ENCODE measurements around the gene ARMC3. TPM values are rescaled to one million over a fixed set of nuclear protein-coding genes. Genes with fewer than 3 reads are reported as not detected.

Gene ARMC3
- total RNA-seq, 1 experiment from 2014 or later: 0.09 TPM

GRCh38 chr10:22993314-22993713 lies 65.5 kb downstream of the ARMC3 start:
- Histone ChIP-seq H3K56ac (ENCODE audit: insufficient read length, low read depth, low read length) (no peak overlapping the region), H3K23me2 (ENCODE audit: insufficient read length, low read depth, low read length, poor library complexity, severe bottlenecking) (no peaks in the 10 kb centered on the region), H3K23ac (ENCODE audit: insufficient read length, low read depth, low read length) (no peak overlapping the region), H3K18ac (ENCODE audit: insufficient read length, low read depth, low read length) (no peak overlapping the region), H2AK5ac (ENCODE audit: insufficient read length, low read length) (no peak overlapping the region), H3K9ac (ENCODE audit: extremely low read depth, insufficient read length, low read length) (no peak overlapping the region), H3K79me2 (ENCODE audit: insufficient read depth, low read length) (no peaks in the 10 kb centered on the region), H2BK120ac (ENCODE audit: low read depth, low read length, poor library complexity, severe bottlenecking) (no peak overlapping the region), H4K20me1 (ENCODE audit: control insufficient read depth, insufficient read depth, insufficient read length) (no peaks in the 10 kb centered on the region), H2BK12ac (ENCODE audit: insufficient read length, low read depth, low read length) (no peak overlapping the region), H2AFZ (ENCODE audit: low read length) (no peak overlapping the region), H3K4ac (ENCODE audit: low read depth, low read length) (no peak overlapping the region), H2BK15ac (ENCODE audit: low read depth, low read length) (no peak overlapping the region), H4K5ac (ENCODE audit: insufficient read length, low read depth, low read length) (no peak overlapping the region), H4K8ac (replicated peaks; ENCODE audit: insufficient read length, low read depth, low read length) (no peak overlapping the region), H2BK20ac (ENCODE audit: low read depth, low read length, poor library complexity, severe bottlenecking) (no peak overlapping the region), H3K27me3 (ENCODE audit: insufficient read depth, low read length) (no peaks in the 10 kb centered on the region), H3K9me3 (ENCODE audit: control insufficient read depth, low read depth, low read length) (no peaks in the 10 kb centered on the region), H3K4me1 (ENCODE audit: insufficient read depth, low read length) (no peaks in the 10 kb centered on the region), H3K79me1 (ENCODE audit: insufficient read depth, low read depth, low read length, poor library complexity, severe bottlenecking) (no peaks in the 10 kb centered on the region), H3K4me2 (ENCODE audit: insufficient read depth, insufficient read length, low read length) (no peak overlapping the region), H3K14ac (ENCODE audit: insufficient read depth, low read length) (no peak overlapping the region), H3T11ph (ENCODE audit: low read length) (no peak overlapping the region), H4K91ac (ENCODE audit: insufficient read length, low read depth, low read length) (no peak overlapping the region), H2BK5ac (ENCODE audit: insufficient read length, low read length) (no peak overlapping the region), H3K27ac (ENCODE audit: insufficient read length, low read depth, low read length) (no peak overlapping the region)
- no peak for TF ChIP-seq CTCF (conservative IDR thresholded peaks at IDR 0.05)
- DNase-seq: no peak
- Mint-ChIP-seq H3K4me1 (peaks cover 5 to 7% of the 10 kb centered on the region in 2 experiments), H3K4me3 (no peak overlapping the region), H3K36me3 (ENCODE audit: insufficient read depth in 1 of 3, low read depth in 3 of 3) (no peaks in the 10 kb centered on the region), H3K27me3 (ENCODE audit: low read depth) (no peaks in the 10 kb centered on the region; the same call in 1 of the 2 replicates), H3K27ac (no peak overlapping the region), H3K9me3 (no peaks in the 10 kb centered on the region; a peak in 1 of 5 replicates)
- no CpG with 5 or more reads among the region's 5 CpGs for WGBS (ENCODE audit: extremely low coverage, insufficient read length, low lambda C conversion rate)

Data from H9 (cell line).